Epithelial cell of esophagus (primary cell): Measurements from ENCODE around the gene SLC35F4.
"Not testable (repeated sequence)": the region's sequence is repeated elsewhere in the genome, so short reads cannot be mapped to it uniquely, and the experiment has no call there.

ENCODE experiments used
- DNase-seq: peaks from one replicate; pipeline ENCODE4 v3.0.0; 2010; ENCODE audit warnings: low read depth
- H3K4me3 ChIP-seq: 2 replicates; pipeline ENCODE4 v1.5.1; 2011; ENCODE audit warnings: mild to moderate bottlenecking, low read length, control low read depth
- CTCF ChIP-seq: IDR thresholded peaks from 2 replicates; pipeline ENCODE4 v1.5.1; 2011; ENCODE audit warnings: low read depth, mild to moderate bottlenecking, low read length, control low read depth, inconsistent platforms; ENCODE audit not compliant: insufficient read depth; ENCODE audit errors: missing control alignments

SLC35F4 gene

GRCh38 chr14:57870686-57871457 is 5.0 kb upstream of the SLC35F4 start:
- DNase-seq = no peak
- no peak overlapping the region for H3K4me3 ChIP-seq
- TF ChIP-seq CTCF = no peak

- DNase-seq = no peak
- H3K4me3 ChIP-seq = no peak overlapping the region
- no peak for TF ChIP-seq CTCF
Measured at GRCh38 chr14:57869617-57870016, 3.7 kb upstream of the SLC35F4 start.

GRCh38 chr14:57866199-57866705 is 360 bp upstream of the SLC35F4 start:
- no peak overlapping the region for H3K4me3 ChIP-seq
- TF ChIP-seq CTCF = no peak
- no peak for DNase-seq

GRCh38 chr14:57865066-57865402 is 858 bp downstream of the SLC35F4 start:
- no peak overlapping the region for H3K4me3 ChIP-seq
- TF ChIP-seq CTCF = no peak
- DNase-seq = no peak

GRCh38 chr14:57864659-57865058 is 1.2 kb downstream of the SLC35F4 start:
- no peak overlapping the region for H3K4me3 ChIP-seq
- no peak for DNase-seq
- TF ChIP-seq CTCF = no peak

GRCh38 chr14:57863471-57863870 is 2.4 kb downstream of the SLC35F4 start:
- DNase-seq = no peak
- TF ChIP-seq CTCF = no peak
- no peak overlapping the region for H3K4me3 ChIP-seq

- not testable (repeated sequence) for H3K4me3 ChIP-seq
Measured at GRCh38 chr14:57855666-57856065, 10.2 kb downstream of the SLC35F4 start.

More at GRCh38 chr14:57855666-57856065, 10.2 kb downstream of the SLC35F4 start:
- DNase-seq = not testable (repeated sequence)
